ENCODE measurements around the gene RGS17.

Gene RGS17

GRCh38 chr6:153084393-153084792 lies 46.7 kb downstream of the RGS17 start:
- Histone ChIP-seq H3K4me3 (ENCODE audit: low read length, poor library complexity, severe bottlenecking) (no peak overlapping the region), H3F3A (ENCODE audit: low read depth) (no peaks in the 10 kb centered on the region), H3K4me1 (ENCODE audit: insufficient read depth, low read length, poor library complexity, severe bottlenecking) (no peaks in the 10 kb centered on the region), H3K9me3 (ENCODE audit: insufficient read depth, low read depth, low read length) (no peaks in the 10 kb centered on the region), H3K9ac (ENCODE audit: low read depth, low read length, poor library complexity, severe bottlenecking) (no peak overlapping the region), H2AFZ (ENCODE audit: low read length) (no peak overlapping the region), H3K4me2 (ENCODE audit: low read depth, low read length, poor library complexity, severe bottlenecking) (no peak overlapping the region), H3K9me2 (replicated peaks; ENCODE audit: low read depth, low read length) (no peaks in the 10 kb centered on the region), H3K36me3 (ENCODE audit: insufficient read depth, low read length) (no peaks in the 10 kb centered on the region), H3K27me3 (ENCODE audit: insufficient read depth, low read length, poor library complexity, severe bottlenecking) (no peaks in the 10 kb centered on the region), H3K79me2 (ENCODE audit: insufficient read depth, low read length) (no peaks in the 10 kb centered on the region), H4K20me1 (ENCODE audit: insufficient read depth, low read length, poor library complexity, severe bottlenecking) (no peaks in the 10 kb centered on the region)
- TF ChIP-seq CTCF (conservative IDR thresholded peaks at IDR 0.05; ENCODE audit: low read length) (no peak), EZH2phosphoT487 (IDR thresholded peaks at IDR 0.05; ENCODE audit: borderline replicate concordance) (no peak)

GRCh38 chr6:153083869-153084268 lies 47.2 kb downstream of the RGS17 start:
- Histone ChIP-seq H3K27me3 (ENCODE audit: insufficient read depth, low read length, poor library complexity, severe bottlenecking) (no peaks in the 10 kb centered on the region), H3K36me3 (ENCODE audit: insufficient read depth, low read length) (no peaks in the 10 kb centered on the region), H3K4me1 (ENCODE audit: insufficient read depth, low read length, poor library complexity, severe bottlenecking) (no peaks in the 10 kb centered on the region), H3K79me2 (ENCODE audit: insufficient read depth, low read length) (no peaks in the 10 kb centered on the region), H3F3A (ENCODE audit: low read depth) (no peaks in the 10 kb centered on the region), H3K9ac (ENCODE audit: low read depth, low read length, poor library complexity, severe bottlenecking) (no peak overlapping the region), H3K4me3 (ENCODE audit: low read length, poor library complexity, severe bottlenecking) (no peak overlapping the region), H3K9me3 (ENCODE audit: insufficient read depth, low read depth, low read length) (no peaks in the 10 kb centered on the region), H2AFZ (ENCODE audit: low read length) (no peak overlapping the region), H3K4me2 (ENCODE audit: low read depth, low read length, poor library complexity, severe bottlenecking) (no peak overlapping the region), H3K9me2 (replicated peaks; ENCODE audit: low read depth, low read length) (no peaks in the 10 kb centered on the region), H4K20me1 (ENCODE audit: insufficient read depth, low read length, poor library complexity, severe bottlenecking) (no peaks in the 10 kb centered on the region)
- TF ChIP-seq EZH2phosphoT487 (IDR thresholded peaks at IDR 0.05; ENCODE audit: borderline replicate concordance) (no peak), CTCF (conservative IDR thresholded peaks at IDR 0.05; ENCODE audit: low read length) (no peak)

GRCh38 chr6:153081914-153082313 lies 49.2 kb downstream of the RGS17 start:
- no peaks in the 10 kb centered on the region for H4K20me1 ChIP-seq (ENCODE audit: insufficient read depth, low read length, poor library complexity, severe bottlenecking)
- H3K27me3 ChIP-seq (ENCODE audit: insufficient read depth, low read length, poor library complexity, severe bottlenecking), result no peaks in the 10 kb centered on the region
- H3F3A ChIP-seq (ENCODE audit: low read depth), result no peaks in the 10 kb centered on the region
- no peak overlapping the region for H3K9ac ChIP-seq (ENCODE audit: low read depth, low read length, poor library complexity, severe bottlenecking)
- H2AFZ ChIP-seq (ENCODE audit: low read length), result no peak overlapping the region
- no peaks in the 10 kb centered on the region for H3K9me3 ChIP-seq (ENCODE audit: insufficient read depth, low read depth, low read length)
- no peaks in the 10 kb centered on the region for H3K79me2 ChIP-seq (ENCODE audit: insufficient read depth, low read length)
- TF ChIP-seq EZH2phosphoT487 (IDR thresholded peaks at IDR 0.05; ENCODE audit: borderline replicate concordance), result no peak
- TF ChIP-seq CTCF (conservative IDR thresholded peaks at IDR 0.05; ENCODE audit: low read length), result no peak
- H3K4me1 ChIP-seq (ENCODE audit: insufficient read depth, low read length, poor library complexity, severe bottlenecking), result no peaks in the 10 kb centered on the region
- H3K36me3 ChIP-seq (ENCODE audit: insufficient read depth, low read length), result no peaks in the 10 kb centered on the region
- H3K4me3 ChIP-seq (ENCODE audit: low read length, poor library complexity, severe bottlenecking), result no peak overlapping the region
- no peaks in the 10 kb centered on the region for H3K9me2 ChIP-seq (replicated peaks; ENCODE audit: low read depth, low read length)
- no peak overlapping the region for H3K4me2 ChIP-seq (ENCODE audit: low read depth, low read length, poor library complexity, severe bottlenecking)
